ENCODE results near the gene CLK2.
"Not testable (repeated sequence)": the region's sequence is repeated elsewhere in the genome, so short reads cannot be mapped to it uniquely, and the experiment has no call there.

DNA sequence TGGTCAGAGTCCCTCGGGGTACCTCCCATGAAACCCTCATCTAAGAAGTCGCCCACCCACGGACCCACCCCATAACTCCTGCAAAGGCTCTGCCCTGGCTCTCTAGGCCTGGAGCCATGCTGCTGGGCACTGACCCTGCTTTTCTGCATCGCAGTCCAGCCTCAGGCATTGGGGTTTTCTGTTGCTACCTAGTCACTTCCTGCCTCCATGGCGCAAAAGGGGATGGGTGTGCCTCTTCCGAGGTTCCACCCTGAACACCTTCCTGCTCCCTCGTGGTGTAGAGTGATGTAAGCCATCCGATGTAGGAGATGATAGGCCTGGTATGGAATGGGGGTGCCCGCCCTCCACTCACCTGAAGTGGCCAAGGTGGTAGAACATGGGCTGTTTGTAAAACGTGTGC is 58.6 kb downstream of the CLK2 start:
- TF ChIP-seq CTCF, POLR2A (IDR thresholded peaks at IDR 0.05): not testable (repeated sequence)
